HCT116 (cell line): ENCODE results near the gene ALDH7A1. TPM values are rescaled to one million over a fixed set of nuclear protein-coding genes. Genes with fewer than 3 reads are reported as not detected.

Experiments
- ATAC-seq: fragments of 200-7000 bp; cut with Tn5 transposase; 2 replicates; pipeline ENCODE4 v1.9.1; 2020; ENCODE audit warnings: mild to moderate bottlenecking, moderate library complexity
- BruUV-seq: library from RNA; stranded (reverse); fragments of 400-500 nt; replicated peaks from 2 replicates; lab custom pipeline; 2021; lab: Mats Ljungman, UMichigan
- CTCF ChIA-PET: fragments of 300-600 bp; sonication (Branson Sonifier 250); formaldehyde crosslinking; loops from one replicate; lab custom pipeline; 2021; ENCODE audit warnings: antibody characterized with exemption; lab: Charles Lee
- POLR2A ChIA-PET: fragments of 300-600, 350-600 bp; sonication (Branson Sonifier 250); formaldehyde crosslinking; loops from one replicate; lab custom pipeline; 2021; ENCODE audit warnings: antibody characterized with exemption; lab: Charles Lee
- RAD21 ChIA-PET, 2 experiments: fragments of 300-600 bp; sonication (Branson Sonifier 250); formaldehyde crosslinking; loops; one replicate each; lab custom pipeline; 2023; ENCODE audit warnings: low total read pairs in 2 of 2; ENCODE audit not compliant: uncharacterized antibody in 2 of 2, unreplicated experiment in 2 of 2, low non-redundant PET in 1 of 2; lab: Charles Lee
- DNase-seq: peaks from one replicate; pipeline ENCODE4 v3.0.0-alpha.2; 2010; ENCODE audit warnings: low read depth, low spot score
- H2AFZ ChIP-seq: fragments of 200-600 bp; shearing (Covaris generic), sonication (generic); 2 replicates; pipeline ENCODE4 v1.6.1; 2017; ENCODE audit warnings: low read depth, mixed run types, mixed read lengths, antibody characterized with exemption, low read length; ENCODE audit not compliant: poor library complexity, severe bottlenecking
- H3K27ac ChIP-seq: 2 replicates; pipeline ENCODE4 v1.5.1; 2012; ENCODE audit warnings: low read depth, low read length
- H3K27me3 ChIP-seq: fragments of 200-600 bp; sonication (generic); 2 replicates; pipeline ENCODE4 v1.6.1; 2016; ENCODE audit warnings: mixed run types, low read length, mixed read lengths; ENCODE audit not compliant: insufficient read depth
- H3K36me3 ChIP-seq, 2 experiments: fragments of 200-500 bp in 1 of 2; fragments of 200-600 bp in 1 of 2; sonication (Bioruptor generic) in 1 of 2; sonication (generic) in 1 of 2; 2 replicates each; pipeline versions ENCODE4 v1.5.1 to v1.6.1; 2014 to 2016; ENCODE audit warnings: low read length in 2 of 2, inconsistent platforms in 1 of 2, mixed read lengths in 1 of 2, mixed run types in 1 of 2; ENCODE audit not compliant: insufficient read depth in 2 of 2, control insufficient read depth in 1 of 2
- H3K4me1 ChIP-seq, 2 experiments: fragments of 200-600 bp in 1 of 2; sonication (generic) in 1 of 2; 2 replicates each; pipeline versions ENCODE4 v1.5.1 to v1.6.1; 2012 to 2017; ENCODE audit warnings: low read length in 2 of 2, inconsistent platforms in 1 of 2, mild to moderate bottlenecking in 1 of 2, mixed read lengths in 1 of 2, mixed run types in 1 of 2, moderate library complexity in 1 of 2; ENCODE audit not compliant: insufficient read depth in 2 of 2, control insufficient read depth in 1 of 2
- H3K4me2 ChIP-seq: fragments of 200-600 bp; sonication (generic); 2 replicates; pipeline ENCODE4 v1.6.1; 2017; ENCODE audit warnings: mixed run types, low read length, mixed read lengths
- H3K4me3 ChIP-seq, 2 experiments: fragments of 200-600 bp in 1 of 2; sonication (generic) in 1 of 2; replicated peaks in 1 of 2; 2 replicates each; pipeline ENCODE4 v1.5.1; 2011 to 2016; ENCODE audit warnings: low read length in 2 of 2, control low read depth in 1 of 2, low read depth in 1 of 2, mild to moderate bottlenecking in 1 of 2, mixed read lengths in 1 of 2, mixed run types in 1 of 2
- H3K79me2 ChIP-seq: fragments of 200-600 bp; sonication (generic); 2 replicates; pipeline ENCODE4 v1.6.1; 2017; ENCODE audit warnings: mild to moderate bottlenecking, mixed run types, low read length, moderate library complexity, mixed read lengths; ENCODE audit not compliant: insufficient read depth
- H3K9ac ChIP-seq: fragments of 200-600 bp; sonication (generic); 2 replicates; pipeline ENCODE4 v1.6.1; 2016; ENCODE audit warnings: low read length, mixed read lengths
- H3K9me2 ChIP-seq: fragments of 200-600 bp; sonication (generic), shearing (Covaris generic); 2 replicates; pipeline ENCODE4 v1.6.1; 2017; ENCODE audit warnings: mixed run types, mild to moderate bottlenecking, moderate library complexity; ENCODE audit not compliant: insufficient read depth
- H3K9me3 ChIP-seq, 2 experiments: fragments of 200-500 bp in 1 of 2; fragments of 200-600 bp in 1 of 2; sonication (Bioruptor generic) in 1 of 2; sonication (generic) in 1 of 2; 2 replicates each; pipeline ENCODE4 v1.6.1; 2014 to 2017; ENCODE audit warnings: low read length in 2 of 2, mixed read lengths in 2 of 2, inconsistent platforms in 1 of 2, low read depth in 1 of 2, mild to moderate bottlenecking in 1 of 2, mixed run types in 1 of 2, moderate library complexity in 1 of 2; ENCODE audit not compliant: control insufficient read depth in 1 of 2, insufficient read depth in 1 of 2
- H4K20me1 ChIP-seq: fragments of 200-600 bp; sonication (generic), shearing (Covaris generic); 2 replicates; pipeline ENCODE4 v1.6.1; 2017; ENCODE audit warnings: mixed run types, mild to moderate bottlenecking, moderate library complexity; ENCODE audit not compliant: insufficient read depth
- EZH2 ChIP-seq: fragments of 200-600 bp; sonication (generic); IDR thresholded peaks from 2 replicates; pipeline ENCODE4 v1.6.1; 2017; ENCODE audit warnings: antibody characterized with exemption, mixed run types
- EZH2phosphoT487 ChIP-seq: fragments of 200-600 bp; IDR thresholded peaks from 2 replicates; pipeline ENCODE4 v1.6.1; 2018; ENCODE audit warnings: antibody characterized with exemption, borderline replicate concordance
- POLR2A ChIP-seq: IDR thresholded peaks from 2 replicates; pipeline ENCODE4 v1.7.0; 2011; ENCODE audit warnings: borderline replicate concordance; ENCODE audit not compliant: insufficient read depth, insufficient read length; ENCODE audit errors: extremely low read depth
- SIN3A ChIP-seq: IDR thresholded peaks from 2 replicates; pipeline ENCODE4 v1.6.1; 2012; ENCODE audit warnings: low read depth
- intact Hi-C: fragments of 100-400 bp; cut with micrococcal nuclease; formaldehyde crosslinking; loops from 2 replicates; pipeline ENCODE4 v1.10.0; 2022
- total RNA-seq: library from RNA; stranded (reverse); gene quantifications from one replicate; pipeline ENCODE4 v1.2.1, GENCODE V29; 2021; ENCODE audit not compliant: unreplicated experiment
- TF ChIP-seq, protein P1 (sequence below): IDR thresholded peaks from 2 replicates; pipeline ENCODE4 v1.6.1; 2012
- TF ChIP-seq, protein P2 (sequence below): IDR thresholded peaks from 2 replicates; pipeline ENCODE4 v1.6.1; 2012; ENCODE audit warnings: low read depth

The ALDH7A1 gene
- total RNA-seq, 1 experiment from 2014 or later, result 93.2 TPM

DNA sequence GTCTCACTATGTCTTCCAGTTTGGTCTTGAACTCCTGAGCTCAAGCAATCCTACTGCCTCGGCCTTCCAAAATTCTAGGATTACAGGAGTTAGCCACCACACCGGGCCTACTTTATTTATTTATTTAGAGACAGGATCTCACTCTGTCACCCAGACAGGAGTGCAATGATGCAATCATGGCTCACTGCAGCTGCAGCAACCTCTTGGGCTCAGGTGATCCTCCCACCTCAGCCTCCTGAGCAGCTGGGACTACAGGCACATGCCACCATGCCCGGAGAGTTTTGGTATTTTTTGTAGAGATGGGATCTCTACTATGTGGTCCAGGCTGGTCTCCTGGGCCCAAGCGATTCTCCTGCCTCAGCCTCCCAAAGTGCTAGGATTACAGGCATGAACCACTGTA, 38.5 kb upstream of the ALDH7A1 start (continued):
- TF ChIP-seq, protein P1, sequence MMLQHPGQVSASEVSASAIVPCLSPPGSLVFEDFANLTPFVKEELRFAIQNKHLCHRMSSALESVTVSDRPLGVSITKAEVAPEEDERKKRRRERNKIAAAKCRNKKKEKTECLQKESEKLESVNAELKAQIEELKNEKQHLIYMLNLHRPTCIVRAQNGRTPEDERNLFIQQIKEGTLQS, result no peak

DNA sequence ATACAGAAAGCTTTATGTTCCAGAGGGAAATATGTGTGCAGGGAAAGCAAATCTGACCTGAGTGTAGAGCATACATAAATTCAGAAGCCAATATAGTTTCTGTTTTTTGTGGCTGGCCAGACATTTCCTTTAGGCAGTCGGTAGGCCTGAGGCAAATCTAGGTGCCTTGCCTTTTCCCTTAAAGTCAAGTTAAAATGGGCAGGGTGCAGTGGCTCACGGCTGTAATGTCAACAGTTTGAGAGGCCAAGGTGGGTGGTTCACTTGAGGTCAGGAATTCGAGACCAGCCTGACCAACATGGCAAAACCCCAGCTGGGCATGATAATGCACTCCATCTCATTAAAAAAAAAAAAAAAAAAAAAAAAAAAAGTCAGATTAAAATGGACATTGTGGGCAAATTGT, 36.9 kb upstream of the ALDH7A1 start:
- Histone ChIP-seq H3K4me2 (no peak overlapping the region), H4K20me1 (no peaks in the 10 kb centered on the region), H3K9me3 (no peaks in the 10 kb centered on the region), H3K9ac (no peak overlapping the region), H3K27ac (no peak overlapping the region), H3K79me2 (no peaks in the 10 kb centered on the region), H3K9me2 (no peaks in the 10 kb centered on the region), H2AFZ (no peak overlapping the region), H3K27me3 (no peaks in the 10 kb centered on the region), H3K36me3 (no peaks in the 10 kb centered on the region), H3K4me1 (no peaks in the 10 kb centered on the region), H3K4me3 (no peak overlapping the region)
- DNase-seq (no peak), ATAC-seq (no peak)
- POLR2A ChIA-PET, result no interaction called here
- no peak for TF ChIP-seq POLR2A
- no peak for TF ChIP-seq EZH2phosphoT487
- no peak for TF ChIP-seq SIN3A
- TF ChIP-seq, protein P2, sequence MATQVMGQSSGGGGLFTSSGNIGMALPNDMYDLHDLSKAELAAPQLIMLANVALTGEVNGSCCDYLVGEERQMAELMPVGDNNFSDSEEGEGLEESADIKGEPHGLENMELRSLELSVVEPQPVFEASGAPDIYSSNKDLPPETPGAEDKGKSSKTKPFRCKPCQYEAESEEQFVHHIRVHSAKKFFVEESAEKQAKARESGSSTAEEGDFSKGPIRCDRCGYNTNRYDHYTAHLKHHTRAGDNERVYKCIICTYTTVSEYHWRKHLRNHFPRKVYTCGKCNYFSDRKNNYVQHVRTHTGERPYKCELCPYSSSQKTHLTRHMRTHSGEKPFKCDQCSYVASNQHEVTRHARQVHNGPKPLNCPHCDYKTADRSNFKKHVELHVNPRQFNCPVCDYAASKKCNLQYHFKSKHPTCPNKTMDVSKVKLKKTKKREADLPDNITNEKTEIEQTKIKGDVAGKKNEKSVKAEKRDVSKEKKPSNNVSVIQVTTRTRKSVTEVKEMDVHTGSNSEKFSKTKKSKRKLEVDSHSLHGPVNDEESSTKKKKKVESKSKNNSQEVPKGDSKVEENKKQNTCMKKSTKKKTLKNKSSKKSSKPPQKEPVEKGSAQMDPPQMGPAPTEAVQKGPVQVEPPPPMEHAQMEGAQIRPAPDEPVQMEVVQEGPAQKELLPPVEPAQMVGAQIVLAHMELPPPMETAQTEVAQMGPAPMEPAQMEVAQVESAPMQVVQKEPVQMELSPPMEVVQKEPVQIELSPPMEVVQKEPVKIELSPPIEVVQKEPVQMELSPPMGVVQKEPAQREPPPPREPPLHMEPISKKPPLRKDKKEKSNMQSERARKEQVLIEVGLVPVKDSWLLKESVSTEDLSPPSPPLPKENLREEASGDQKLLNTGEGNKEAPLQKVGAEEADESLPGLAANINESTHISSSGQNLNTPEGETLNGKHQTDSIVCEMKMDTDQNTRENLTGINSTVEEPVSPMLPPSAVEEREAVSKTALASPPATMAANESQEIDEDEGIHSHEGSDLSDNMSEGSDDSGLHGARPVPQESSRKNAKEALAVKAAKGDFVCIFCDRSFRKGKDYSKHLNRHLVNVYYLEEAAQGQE, result no peak
- TF ChIP-seq EZH2, result no peak
- CTCF ChIA-PET, result no interaction called here
- RAD21 ChIA-PET, result no interaction called here
- BruUV-seq, result no TSS peak
- intact Hi-C loops, result no loop called here
